ENCODE data around the gene GPX4.
A peak's percentile ranks its signal among the peaks of the same experiment; 100 is the strongest.

The GPX4 gene

GRCh38 chr19:1084024-1084868 lies 19.5 kb upstream of the GPX4 start:
- no peak for DNase-seq (ENCODE audit: low spot score)

- DNase-seq (ENCODE audit: low spot score), result no peak
These were observed 18.6 kb upstream of the GPX4 start for GRCh38 chr19:1085053-1085658.

- no peak for DNase-seq (ENCODE audit: low spot score)
These were observed 17.9 kb upstream of the GPX4 start for GRCh38 chr19:1085676-1086442.

GRCh38 chr19:1086613-1087012 lies 17.2 kb upstream of the GPX4 start:
- no peak for DNase-seq (ENCODE audit: low spot score)

- DNase-seq (ENCODE audit: low spot score), result no peak
These were observed 15.9 kb upstream of the GPX4 start for GRCh38 chr19:1087813-1088415.

- DNase-seq (ENCODE audit: low spot score), result no peak
These were observed 15.3 kb upstream of the GPX4 start for GRCh38 chr19:1088416-1089010.

- no peak for DNase-seq (ENCODE audit: low spot score)
These were observed 14.5 kb upstream of the GPX4 start for GRCh38 chr19:1089126-1089771.

GRCh38 chr19:1089891-1090290 lies 13.9 kb upstream of the GPX4 start:
- no peak for DNase-seq (ENCODE audit: low spot score)

GRCh38 chr19:1090731-1091543 lies 12.9 kb upstream of the GPX4 start:
- DNase-seq (ENCODE audit: low spot score), result no peak

- no peak for DNase-seq (ENCODE audit: low spot score)
These were observed 12.1 kb upstream of the GPX4 start for GRCh38 chr19:1091544-1092175.

GRCh38 chr19:1093330-1093729 lies 10.5 kb upstream of the GPX4 start:
- DNase-seq (ENCODE audit: low spot score), result no peak

- DNase-seq (ENCODE audit: low spot score), result no peak
These were observed 9.8 kb upstream of the GPX4 start for GRCh38 chr19:1093811-1094553.

- no peak for DNase-seq (ENCODE audit: low spot score)
These were observed 9.2 kb upstream of the GPX4 start for GRCh38 chr19:1094655-1094977.

GRCh38 chr19:1094978-1095701 lies 8.7 kb upstream of the GPX4 start, which contains the start of gene POLR2E:
Gene POLR2E, minus strand, starts transcription at chr19:1095375. Its CDS starts 60 bp downstream, at chr19:1095315.
- peak; percentile 90 for DNase-seq (ENCODE audit: low spot score)

- DNase-seq (ENCODE audit: low spot score), result no peak
These were observed 6.0 kb upstream of the GPX4 start for GRCh38 chr19:1097810-1098176.

- peak; percentile 39 for DNase-seq (ENCODE audit: low spot score)
These were observed 5.4 kb upstream of the GPX4 start for GRCh38 chr19:1098177-1099051.

GRCh38 chr19:1101337-1101698 lies 2.5 kb upstream of the GPX4 start:
- no peak for DNase-seq (ENCODE audit: low spot score)

Data from SW480 (cell line).